ENCODE data around the gene PPARA. TPM values are rescaled to one million over a fixed set of nuclear protein-coding genes. Genes with fewer than 3 reads are reported as not detected.

PPARA gene
- total and polyA plus RNA-seq, 2 donors (not counting 3 experiments of a cell fraction or from before 2014, with no cell fraction given) = 3.1 to 10.7 TPM

DNA sequence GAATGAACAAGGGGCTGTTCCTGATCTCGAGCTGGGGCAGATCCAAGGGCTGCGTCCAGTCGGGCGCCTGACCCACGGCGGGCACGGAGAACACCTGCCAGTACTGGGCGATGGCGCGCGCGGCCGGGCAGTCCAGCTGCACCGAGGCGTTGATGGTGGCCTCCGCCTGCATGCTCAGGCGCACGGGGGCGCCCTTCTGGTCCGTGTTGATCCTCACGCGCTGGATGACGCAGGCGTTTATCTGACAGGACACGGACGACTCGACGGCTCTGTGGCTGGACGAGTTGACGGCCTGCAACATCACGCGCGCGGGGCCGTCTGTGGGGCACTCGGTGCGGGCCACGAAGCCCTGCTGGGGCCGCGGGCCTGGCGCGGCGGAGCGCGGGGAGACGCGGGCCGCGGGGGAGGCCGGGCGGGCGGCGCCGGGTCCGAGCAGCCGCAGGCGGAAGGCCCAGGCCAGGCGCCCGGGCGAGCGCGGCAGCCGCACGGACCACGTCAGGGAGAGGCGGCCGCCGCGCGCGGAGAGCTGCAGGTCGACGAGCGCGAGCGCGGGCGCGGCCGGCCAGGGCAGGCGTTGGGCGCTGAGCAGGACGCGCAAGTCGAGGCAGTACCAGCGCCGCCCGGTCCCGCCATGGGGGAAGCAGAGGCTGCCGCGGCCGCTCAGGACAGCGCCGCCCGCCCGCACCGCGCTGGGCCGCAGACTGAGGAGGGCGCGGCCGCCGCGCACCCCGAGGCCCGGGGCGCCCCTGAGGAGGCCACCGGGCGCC is 112.3 kb downstream of the PPARA start:
- Histone ChIP-seq H2AFZ (ENCODE audit: low read depth, low read length) (peak overlapping the region; percentile 75), H3K36me3 (ENCODE audit: control insufficient read depth in 2 of 2, extremely low read depth in 1 of 2, insufficient read depth in 2 of 2, low read length in 2 of 2) (no peaks in the 10 kb centered on the region), H3K9ac (replicated peaks; ENCODE audit: extremely low read depth, insufficient read depth, low read length) (no peak overlapping the region), H3K9me1 (replicated peaks; ENCODE audit: control insufficient read depth, extremely low read depth, insufficient read depth, low read length) (no peaks in the 10 kb centered on the region), H3K4me2 (ENCODE audit: insufficient read depth, low read length) (no peak overlapping the region), H3K27me3 (ENCODE audit: control insufficient read depth in 2 of 2, insufficient read depth in 2 of 2, low read length in 2 of 2) (peaks cover 35 to 39% of the 10 kb centered on the region in 2 experiments), H3K27ac (ENCODE audit: insufficient read depth, low read depth, low read length) (no peak overlapping the region), H4K20me1 (replicated peaks; ENCODE audit: control insufficient read depth, extremely low read depth, insufficient read depth, low read length) (no peaks in the 10 kb centered on the region), H3K4me3 (replicated peaks in 1 of 3; ENCODE audit: insufficient read depth in 1 of 3, low read depth in 1 of 3, low read length in 3 of 3) (no peak overlapping the region), H3K79me2 (ENCODE audit: control insufficient read depth, insufficient read depth, low read length) (no peaks in the 10 kb centered on the region), H3K9me3 (replicated peaks; ENCODE audit: control insufficient read depth, insufficient read depth, low read length) (no peaks in the 10 kb centered on the region), H3K4me1 (ENCODE audit: control insufficient read depth, extremely low read depth, insufficient read depth, low read length) (peaks cover 4% of the 10 kb centered on the region)
- TF ChIP-seq GATA2 (IDR thresholded peaks at IDR 0.05; ENCODE audit: insufficient read depth, insufficient read length, low read depth, low read length) (no peak), MYC (IDR thresholded peaks at IDR 0.05; ENCODE audit: low read depth, low read length) (no peak), CTCF (IDR thresholded peaks at IDR 0.05; ENCODE audit: extremely low read depth in 1 of 2, insufficient read depth in 1 of 2, low read depth in 1 of 2, low read length in 2 of 2) (peak; percentile 54 to 72), POLR2AphosphoS5 (IDR thresholded peaks at IDR 0.05; ENCODE audit: insufficient read depth, low read depth, low read length) (no peak), POLR2A (IDR thresholded peaks at IDR 0.05; ENCODE audit: low read depth, low read length) (no peak), FOS (IDR thresholded peaks at IDR 0.05; ENCODE audit: borderline replicate concordance, insufficient read depth, low read length) (no peak), JUN (IDR thresholded peaks at IDR 0.05; ENCODE audit: borderline replicate concordance, insufficient read depth, insufficient read length, low read depth) (no peak), EZH2 (IDR thresholded peaks at IDR 0.05; ENCODE audit: borderline replicate concordance, low read depth, low read length, severe bottlenecking) (no peak)
- TF ChIP-seq, protein P1, sequence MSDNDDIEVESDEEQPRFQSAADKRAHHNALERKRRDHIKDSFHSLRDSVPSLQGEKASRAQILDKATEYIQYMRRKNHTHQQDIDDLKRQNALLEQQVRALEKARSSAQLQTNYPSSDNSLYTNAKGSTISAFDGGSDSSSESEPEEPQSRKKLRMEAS (IDR thresholded peaks at IDR 0.05; ENCODE audit: insufficient read depth, insufficient read length) = peak; percentile 55
- DNase-seq (ENCODE audit: low read depth, low spot score) (peak; percentile 53), FAIRE-seq (peak; percentile 69)
- POLR2A ChIA-PET = no interaction called here
- CTCF ChIA-PET = interaction anchor here (0.6 to 3.6 kb wide), 7 partner anchors 9 to 140 kb away, joined by 3 to 11 read pairs (median 3); partner anchors contain the start of gene CDPF1
- intact Hi-C loops (cut with micrococcal nuclease) = no loop called here
- no TSS peak for BruUV-seq (replicated peaks)
- dilution Hi-C loops (cut with MboI; ENCODE audit: extremely low pct_ligation_motif_present, low sequenced_read_pairs) = no loop called here
